Fibroblast of villous mesenchyme (primary cell): ENCODE data around the gene CDK6. TPM values are rescaled to one million over a fixed set of nuclear protein-coding genes. Genes with fewer than 3 reads are reported as not detected.
A peak's percentile ranks its signal among the peaks of the same experiment; 100 is the strongest.

Experiments
- DNase-seq: peaks from one replicate; pipeline ENCODE4 v3.0.0-alpha.2; 2010; ENCODE audit warnings: low read depth
- H3K4me3 ChIP-seq: 2 replicates; pipeline ENCODE4 v1.5.1; 2011; ENCODE audit warnings: low read depth, mild to moderate bottlenecking, low read length
- total RNA-seq: library from RNA; depleted of rRNA; stranded (reverse); fragments of >200 nt; gene quantifications from 2 replicates; pipeline ENCODE4 v1.2.3, GENCODE V29; 2012
- TF ChIP-seq, protein P1 (sequence below): IDR thresholded peaks from 2 replicates; pipeline ENCODE4 v1.5.1; 2012; ENCODE audit warnings: low read depth, mild to moderate bottlenecking, low read length; ENCODE audit not compliant: insufficient read depth

CDK6 gene
- total RNA-seq, 1 donor: 30.7 TPM

GRCh38 chr7:92586403-92586802 is 250.0 kb downstream of the CDK6 start:
- TF ChIP-seq, protein P1, sequence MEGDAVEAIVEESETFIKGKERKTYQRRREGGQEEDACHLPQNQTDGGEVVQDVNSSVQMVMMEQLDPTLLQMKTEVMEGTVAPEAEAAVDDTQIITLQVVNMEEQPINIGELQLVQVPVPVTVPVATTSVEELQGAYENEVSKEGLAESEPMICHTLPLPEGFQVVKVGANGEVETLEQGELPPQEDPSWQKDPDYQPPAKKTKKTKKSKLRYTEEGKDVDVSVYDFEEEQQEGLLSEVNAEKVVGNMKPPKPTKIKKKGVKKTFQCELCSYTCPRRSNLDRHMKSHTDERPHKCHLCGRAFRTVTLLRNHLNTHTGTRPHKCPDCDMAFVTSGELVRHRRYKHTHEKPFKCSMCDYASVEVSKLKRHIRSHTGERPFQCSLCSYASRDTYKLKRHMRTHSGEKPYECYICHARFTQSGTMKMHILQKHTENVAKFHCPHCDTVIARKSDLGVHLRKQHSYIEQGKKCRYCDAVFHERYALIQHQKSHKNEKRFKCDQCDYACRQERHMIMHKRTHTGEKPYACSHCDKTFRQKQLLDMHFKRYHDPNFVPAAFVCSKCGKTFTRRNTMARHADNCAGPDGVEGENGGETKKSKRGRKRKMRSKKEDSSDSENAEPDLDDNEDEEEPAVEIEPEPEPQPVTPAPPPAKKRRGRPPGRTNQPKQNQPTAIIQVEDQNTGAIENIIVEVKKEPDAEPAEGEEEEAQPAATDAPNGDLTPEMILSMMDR: no peak
- no peak overlapping the region for H3K4me3 ChIP-seq
- DNase-seq: peak; percentile 69

DNA sequence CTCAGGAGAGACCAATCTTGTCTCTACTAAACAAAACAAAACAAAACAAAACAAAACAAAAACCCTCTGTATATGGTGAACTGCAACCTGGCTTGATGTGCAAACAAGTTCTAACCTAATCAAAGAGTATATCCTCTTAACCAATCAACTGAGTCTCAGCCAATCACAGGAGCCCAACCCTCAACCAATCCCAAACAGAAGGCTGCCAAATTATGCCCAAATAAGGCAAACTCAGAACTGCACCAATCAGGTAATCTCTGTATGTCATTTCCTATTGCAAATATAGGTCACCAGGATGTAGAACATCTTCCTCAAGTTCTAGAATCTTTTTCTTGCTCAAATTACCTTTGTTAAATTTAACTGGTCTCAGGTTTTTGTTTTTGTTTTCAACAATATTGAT is 251.4 kb downstream of the CDK6 start:
- no peak for DNase-seq
- no peak overlapping the region for H3K4me3 ChIP-seq
- TF ChIP-seq, protein P1: no peak

- H3K4me3 ChIP-seq: no peak overlapping the region
- DNase-seq: no peak
- TF ChIP-seq, protein P1: no peak
Measured at GRCh38 chr7:92582948-92583347, 253.4 kb downstream of the CDK6 start.

DNA sequence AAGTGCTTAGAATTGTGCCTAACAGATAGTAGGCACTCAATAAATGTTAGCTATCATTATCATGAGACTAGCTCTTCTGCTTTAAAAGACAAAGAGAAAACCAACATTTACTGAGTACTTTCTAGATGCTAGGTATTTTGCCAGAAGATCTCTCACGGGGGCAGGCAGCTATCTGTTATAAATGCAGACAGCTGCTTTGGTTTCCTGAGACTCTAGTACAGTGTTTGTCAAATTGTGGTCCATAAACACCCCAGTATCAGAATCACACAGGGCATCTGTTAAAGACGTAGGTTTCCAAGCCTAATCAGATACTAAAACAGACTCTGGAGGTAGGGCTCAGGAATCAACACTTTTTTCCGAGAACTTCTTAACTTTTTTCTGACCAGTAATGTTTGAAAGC is 260.1 kb downstream of the CDK6 start:
- no peak overlapping the region for H3K4me3 ChIP-seq
- no peak for DNase-seq
- TF ChIP-seq, protein P1: no peak

GRCh38 chr7:92569137-92569536 is 267.2 kb downstream of the CDK6 start:
- no peak overlapping the region for H3K4me3 ChIP-seq
- TF ChIP-seq, protein P1: no peak
- DNase-seq: peak; percentile 33

- DNase-seq: no peak
- TF ChIP-seq, protein P1: no peak
- H3K4me3 ChIP-seq: no peak overlapping the region
Measured at GRCh38 chr7:92567460-92567859, 268.9 kb downstream of the CDK6 start.

DNA sequence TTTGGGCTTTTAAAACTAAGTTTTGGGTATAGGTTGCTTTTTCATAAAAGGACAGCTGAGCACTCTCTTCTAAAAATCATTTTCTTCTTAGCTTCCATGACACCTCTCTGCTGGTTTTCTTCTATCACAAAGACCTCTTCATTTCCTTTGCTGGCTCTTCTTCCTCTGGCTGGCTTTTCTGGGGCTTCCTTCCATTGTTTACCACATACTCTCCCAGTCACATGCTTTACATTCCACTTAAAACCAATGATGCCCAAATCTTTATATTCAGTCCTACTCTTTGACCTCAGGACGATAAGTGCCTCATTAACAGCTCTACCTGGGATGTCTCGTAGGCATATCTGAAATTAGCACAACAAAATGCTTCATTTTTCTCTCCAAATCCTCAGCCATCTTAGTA is 273.0 kb downstream of the CDK6 start:
- DNase-seq: no peak
- TF ChIP-seq, protein P1: no peak
- no peak overlapping the region for H3K4me3 ChIP-seq
